Measurements from ENCODE around the gene PARD6G.

Gene PARD6G

GRCh38 chr18:80191264-80191663, 56.0 kb downstream of the PARD6G start:
- no peak for DNase-seq (ENCODE audit: low read depth in 1 of 2, low spot score in 1 of 2)

GRCh38 chr18:80190311-80190710, 57.0 kb downstream of the PARD6G start:
- DNase-seq (ENCODE audit: low read depth in 1 of 2, low spot score in 1 of 2): no peak

- DNase-seq (ENCODE audit: low read depth in 1 of 2, low spot score in 1 of 2): no peak
Measured at GRCh38 chr18:80189531-80189865, 57.8 kb downstream of the PARD6G start.

- DNase-seq (ENCODE audit: low read depth in 1 of 2, low spot score in 1 of 2): no peak
Measured at GRCh38 chr18:80188643-80189530, 58.4 kb downstream of the PARD6G start.

- no peak for DNase-seq (ENCODE audit: low read depth in 1 of 2, low spot score in 1 of 2)
Measured at GRCh38 chr18:80187956-80188642, 59.2 kb downstream of the PARD6G start.

GRCh38 chr18:80185545-80185944, 61.8 kb downstream of the PARD6G start:
- DNase-seq (ENCODE audit: low read depth in 1 of 2, low spot score in 1 of 2): no peak

- DNase-seq (ENCODE audit: low read depth in 1 of 2, low spot score in 1 of 2): no peak
Measured at GRCh38 chr18:80184243-80184772, 63.0 kb downstream of the PARD6G start.

- no peak for DNase-seq (ENCODE audit: low read depth in 1 of 2, low spot score in 1 of 2)
Measured at GRCh38 chr18:80183273-80184050, 63.9 kb downstream of the PARD6G start.

GRCh38 chr18:80182855-80183254, 64.5 kb downstream of the PARD6G start:
- no peak for DNase-seq (ENCODE audit: low read depth in 1 of 2, low spot score in 1 of 2)

- no peak for DNase-seq (ENCODE audit: low read depth in 1 of 2, low spot score in 1 of 2)
Measured at GRCh38 chr18:80181642-80182461, 65.5 kb downstream of the PARD6G start.

GRCh38 chr18:80180778-80181564, 66.3 kb downstream of the PARD6G start:
- no peak for DNase-seq (ENCODE audit: low read depth in 1 of 2, low spot score in 1 of 2)

GRCh38 chr18:80179857-80180558, 67.3 kb downstream of the PARD6G start:
- DNase-seq (ENCODE audit: low read depth in 1 of 2, low spot score in 1 of 2): no peak

- DNase-seq (ENCODE audit: low read depth in 1 of 2, low spot score in 1 of 2): no peak
Measured at GRCh38 chr18:80178935-80179818, 68.1 kb downstream of the PARD6G start.

GRCh38 chr18:80177128-80177527, 70.2 kb downstream of the PARD6G start:
- DNase-seq (ENCODE audit: low read depth in 1 of 2, low spot score in 1 of 2): no peak

- no peak for DNase-seq (ENCODE audit: low read depth in 1 of 2, low spot score in 1 of 2)
Measured at GRCh38 chr18:80176334-80177073, 70.8 kb downstream of the PARD6G start.

GRCh38 chr18:80175451-80176204, 71.7 kb downstream of the PARD6G start:
- DNase-seq (ENCODE audit: low read depth in 1 of 2, low spot score in 1 of 2): no peak

- DNase-seq (ENCODE audit: low read depth in 1 of 2, low spot score in 1 of 2): no peak
Measured at GRCh38 chr18:80173060-80173459, 74.3 kb downstream of the PARD6G start.
